HG03558 (cell line): ENCODE measurements around the gene SLC13A4.
"Not testable (repeated sequence)": the region's sequence is repeated elsewhere in the genome, so short reads cannot be mapped to it uniquely, and the experiment has no call there.

ENCODE experiments used
- ATAC-seq: cut with Tn5 transposase; IDR thresholded peaks from one replicate; pipeline ENCODE4 v1.9.1; 2021; ENCODE audit warnings: moderate number of reproducible peaks; ENCODE audit not compliant: unreplicated experiment; ENCODE audit errors: extremely low read depth

Gene SLC13A4

DNA sequence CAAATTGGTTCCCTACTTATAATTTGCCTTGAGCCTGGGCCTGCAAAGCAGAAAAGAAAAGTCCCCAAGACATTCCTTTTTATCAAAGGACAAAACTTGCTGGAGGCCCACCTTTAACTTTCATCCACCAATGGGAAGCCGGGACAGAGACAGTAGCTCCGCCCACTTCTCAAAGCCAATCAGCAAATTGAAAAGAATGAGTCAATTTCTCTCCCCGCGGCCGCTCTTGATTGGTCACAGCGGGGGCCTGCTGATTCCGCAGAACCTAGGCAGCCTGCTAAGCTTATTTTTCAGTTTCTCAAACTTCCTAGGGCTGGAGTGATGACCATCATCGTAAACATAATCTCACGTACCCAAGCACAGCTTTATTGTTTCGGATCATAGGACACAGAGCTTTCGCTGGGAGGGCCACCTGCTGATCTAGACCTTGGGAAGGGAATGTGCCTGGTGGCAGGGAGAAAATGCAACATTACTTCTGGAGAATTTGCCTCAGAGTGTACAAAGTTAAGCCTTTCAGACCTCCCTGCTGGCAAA is at the start of gene SLC13A4:
Gene SLC13A4, minus strand, starts transcription at position 51 of the 534 bp plus-strand sequence. CDS start 690 bp downstream, outside the sequence.
- ATAC-seq: no peak

GRCh38 chr7:135775915-135776314 is 47.9 kb upstream of the SLC13A4 start:
- ATAC-seq: not testable (repeated sequence)

- no peak for ATAC-seq
Measured at GRCh38 chr7:135775230-135775629, 47.2 kb upstream of the SLC13A4 start.

GRCh38 chr7:135774284-135774683 is 46.3 kb upstream of the SLC13A4 start:
- ATAC-seq: no peak

DNA sequence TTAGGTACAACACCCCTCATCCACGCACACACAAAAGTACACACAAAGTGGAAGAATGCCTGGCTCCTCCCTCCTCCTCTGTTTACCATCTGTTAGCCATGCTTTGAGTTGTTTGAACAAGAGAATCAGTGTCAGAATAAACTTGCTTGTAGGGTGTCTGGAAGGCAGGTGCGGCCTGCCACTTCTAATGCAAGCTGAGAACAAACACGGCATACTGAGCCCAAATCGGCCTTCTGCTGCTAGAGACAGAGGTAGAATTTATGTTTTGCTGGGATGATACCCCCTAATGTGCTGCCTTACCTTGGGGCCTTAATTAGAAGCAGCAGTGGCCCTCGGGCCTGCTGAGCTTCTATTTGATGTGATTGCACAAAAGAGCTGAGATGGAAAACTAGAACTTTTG is 45.5 kb upstream of the SLC13A4 start:
- ATAC-seq: no peak

DNA sequence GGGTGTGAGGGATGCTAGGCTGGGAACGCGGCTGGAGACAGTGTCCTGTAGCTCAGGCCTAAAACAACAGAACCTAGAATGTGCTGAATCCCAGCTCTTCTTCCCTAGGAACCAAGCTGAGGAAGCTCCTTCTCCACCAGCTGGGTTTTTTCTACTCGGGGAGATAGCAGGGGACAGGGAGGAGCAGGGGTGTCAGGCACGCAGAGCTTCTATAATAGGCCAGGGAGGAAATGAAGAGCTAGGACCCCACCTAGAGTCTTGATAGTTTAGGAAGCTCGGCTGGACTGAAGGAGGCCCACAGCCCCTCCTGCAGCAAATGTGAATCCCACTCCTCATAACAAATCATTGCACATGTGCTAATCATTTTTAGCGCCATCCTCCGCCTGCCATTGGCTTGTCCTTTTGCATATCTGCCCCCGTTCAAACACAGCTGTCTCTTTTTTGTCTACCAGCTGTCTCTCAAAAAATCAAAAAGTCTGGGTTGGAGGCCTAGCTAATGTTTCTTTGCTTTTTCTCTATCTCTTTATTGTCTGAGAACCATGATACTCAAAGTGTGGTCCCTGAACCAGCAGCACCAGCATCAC is 44.7 kb upstream of the SLC13A4 start:
- no peak for ATAC-seq

- ATAC-seq: no peak
Measured at GRCh38 chr7:135771961-135772638, 44.1 kb upstream of the SLC13A4 start.

GRCh38 chr7:135771051-135771450 is 43.1 kb upstream of the SLC13A4 start:
- ATAC-seq: no peak

GRCh38 chr7:135770139-135770710 is 42.2 kb upstream of the SLC13A4 start:
- ATAC-seq: no peak

GRCh38 chr7:135769005-135769802 is 41.2 kb upstream of the SLC13A4 start:
- no peak for ATAC-seq

GRCh38 chr7:135768467-135768866 is 40.5 kb upstream of the SLC13A4 start:
- ATAC-seq: no peak

DNA sequence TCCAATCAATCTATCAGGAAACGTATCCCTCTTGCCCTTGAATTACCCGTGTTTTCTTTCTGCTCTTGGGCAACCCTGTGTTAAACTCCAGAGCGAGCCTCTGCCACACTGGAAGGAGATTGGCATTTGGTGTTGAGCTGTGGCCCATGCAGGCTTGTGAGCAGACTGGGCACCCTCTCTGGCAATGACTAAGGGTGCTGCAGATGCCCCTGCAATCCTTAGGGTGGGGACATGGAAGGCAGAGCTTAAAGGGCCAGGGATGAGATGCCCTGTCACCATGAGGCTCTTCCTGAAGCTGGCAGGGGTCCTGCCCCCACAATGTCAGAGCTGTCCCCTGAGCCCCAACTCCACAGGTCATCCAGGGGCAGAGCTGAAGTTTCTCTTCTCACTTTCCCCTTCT is 40.1 kb upstream of the SLC13A4 start:
- no peak for ATAC-seq

GRCh38 chr7:135763261-135763660 is 35.3 kb upstream of the SLC13A4 start:
- ATAC-seq: no peak

GRCh38 chr7:135761751-135762488 is 33.9 kb upstream of the SLC13A4 start:
- no peak for ATAC-seq

GRCh38 chr7:135759532-135759931 is 31.5 kb upstream of the SLC13A4 start:
- ATAC-seq: no peak

DNA sequence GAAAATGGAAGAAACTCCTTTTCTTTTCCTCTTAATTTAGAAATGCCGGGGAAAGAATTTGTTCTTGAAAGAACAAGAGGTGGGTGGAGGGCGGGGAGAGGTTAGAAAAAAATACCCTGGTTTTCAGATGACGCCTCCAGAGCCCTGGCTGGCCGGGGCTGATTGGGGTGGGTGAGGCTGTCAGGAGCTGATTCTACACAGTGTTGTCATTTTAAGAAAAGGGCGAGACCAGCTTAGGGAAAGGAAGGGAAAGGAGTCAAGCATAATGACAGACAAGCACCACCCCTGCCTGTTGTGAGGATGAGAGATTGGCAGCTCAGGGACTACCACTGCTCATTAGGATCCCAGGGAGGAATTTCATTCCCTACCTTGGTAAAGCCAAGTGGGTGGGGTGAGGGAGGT is 30.5 kb upstream of the SLC13A4 start:
- ATAC-seq: no peak

- no peak for ATAC-seq
Measured at GRCh38 chr7:135757719-135758411, 29.9 kb upstream of the SLC13A4 start.

DNA sequence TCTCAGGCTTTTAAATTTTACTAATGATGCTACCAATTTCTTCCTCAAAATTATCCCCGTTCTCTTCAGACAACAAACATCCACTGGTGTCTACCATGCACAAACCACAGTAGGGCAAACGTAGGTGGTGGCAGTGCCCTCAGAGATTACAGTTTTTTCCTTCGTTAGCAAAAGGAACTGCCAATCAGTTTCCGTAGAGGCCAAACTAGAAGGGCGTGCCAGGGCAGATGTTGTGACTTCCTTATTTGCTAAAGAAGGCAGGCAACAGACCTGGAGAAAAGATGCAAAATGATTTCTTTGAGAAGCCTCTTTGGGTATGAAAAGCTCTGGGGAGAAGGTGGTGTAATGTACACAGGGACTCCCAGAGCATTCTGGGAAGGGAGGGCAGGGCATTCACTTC is 28.2 kb upstream of the SLC13A4 start:
- ATAC-seq: no peak

DNA sequence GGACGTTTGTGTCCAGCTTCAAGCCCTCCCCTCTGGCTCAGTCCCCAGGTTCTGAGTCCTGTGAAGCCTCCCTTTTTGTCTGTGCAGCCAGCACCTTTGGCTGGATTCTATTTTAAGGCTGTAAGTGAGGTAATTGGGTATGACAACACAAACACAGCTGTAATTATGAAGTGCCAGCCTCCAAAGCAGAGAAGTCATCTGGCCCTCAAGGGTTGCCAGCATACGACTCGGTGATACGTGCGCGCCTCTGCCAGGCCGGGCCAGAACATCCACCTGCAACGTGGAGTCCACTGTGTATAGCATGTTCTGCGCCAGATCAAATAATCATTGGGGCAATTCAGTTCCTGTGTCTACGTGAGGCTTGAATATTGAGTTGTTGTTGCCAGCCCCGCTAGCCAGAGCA is 27.4 kb upstream of the SLC13A4 start:
- no peak for ATAC-seq
